ENCODE measurements around the gene LAMA3. TPM values are rescaled to one million over a fixed set of nuclear protein-coding genes. Genes with fewer than 3 reads are reported as not detected.

Gene LAMA3
- total and polyA plus RNA-seq, 2 donors (not counting 1 experiment from before 2014, with no cell fraction given), result 0.75 to 13.2 TPM

DNA sequence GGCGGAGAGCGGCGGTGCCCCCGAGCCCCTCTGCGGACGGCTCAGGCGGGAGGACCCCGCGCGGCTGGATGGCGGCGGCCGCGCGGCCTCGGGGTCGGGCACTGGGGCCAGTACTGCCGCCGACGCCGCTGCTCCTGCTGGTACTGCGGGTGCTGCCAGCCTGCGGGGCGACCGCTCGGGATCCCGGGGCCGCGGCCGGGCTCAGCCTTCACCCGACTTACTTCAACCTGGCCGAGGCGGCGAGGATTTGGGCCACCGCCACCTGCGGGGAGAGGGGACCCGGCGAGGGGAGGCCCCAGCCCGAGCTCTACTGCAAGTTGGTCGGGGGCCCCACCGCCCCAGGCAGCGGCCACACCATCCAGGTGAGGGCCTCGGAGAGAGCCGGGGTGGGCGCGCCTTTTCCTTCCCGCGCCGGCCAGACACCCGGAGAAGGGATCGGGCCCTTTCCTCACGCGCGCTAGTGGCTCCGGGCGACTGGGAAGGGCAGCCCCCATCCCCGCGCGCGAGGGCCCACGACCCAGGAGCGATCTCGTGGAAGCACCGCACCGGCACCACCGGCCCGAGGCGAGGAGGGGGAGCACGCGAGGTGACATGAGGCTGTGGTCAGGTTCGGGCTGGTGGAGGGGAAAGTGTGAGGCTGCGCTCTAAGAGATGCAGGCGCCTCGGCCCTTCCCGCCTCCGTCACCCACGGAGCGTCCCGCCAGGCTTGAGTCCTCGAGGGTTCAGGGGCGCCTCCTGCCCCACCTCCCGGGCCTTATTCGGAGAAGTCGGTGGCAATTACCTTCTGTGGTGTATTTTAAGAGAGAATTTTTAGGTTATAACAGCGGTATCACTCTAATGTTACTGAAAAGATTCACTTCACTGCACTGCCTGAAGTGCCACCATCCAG is 607 bp downstream of the LAMA3 start:
- Histone ChIP-seq H3K79me2 (ENCODE audit: control insufficient read depth, insufficient read depth, low read length) (no peaks in the 10 kb centered on the region), H4K20me1 (ENCODE audit: control insufficient read depth, extremely low read depth, insufficient read depth, low read length) (no peaks in the 10 kb centered on the region), H2AFZ (ENCODE audit: low read length) (no peak overlapping the region), H3K4me1 (ENCODE audit: control insufficient read depth, extremely low read depth, insufficient read depth, low read length) (no peaks in the 10 kb centered on the region), H3K27ac (ENCODE audit: insufficient read depth, low read length) (no peak overlapping the region), H3K27me3 (ENCODE audit: control insufficient read depth, insufficient read depth, low read length) (peaks cover 6% of the 10 kb centered on the region), H3K9me3 (ENCODE audit: control insufficient read depth, insufficient read depth, low read depth, low read length) (no peaks in the 10 kb centered on the region), H3K4me2 (ENCODE audit: extremely low read depth, insufficient read depth, low read length) (peak overlapping the region; percentile 88), H3K36me3 (ENCODE audit: control insufficient read depth, insufficient read depth, low read length) (no peaks in the 10 kb centered on the region), H3K9ac (ENCODE audit: insufficient read depth, low read length) (no peak overlapping the region), H3K4me3 (replicated peaks in 1 of 4; ENCODE audit: control extremely low read depth in 1 of 4, insufficient read depth in 1 of 4, low read depth in 3 of 4, low read length in 4 of 4) (peak overlapping the region in 3 of 4 experiments; percentile 41 to 57 (median 47))
- no peak for DNase-seq (ENCODE audit: low read depth in 2 of 2)
- peak; percentile 69 for TF ChIP-seq EZH2 (IDR thresholded peaks at IDR 0.05; ENCODE audit: low read length, missing control alignments)
- no peak for TF ChIP-seq CTCF (conservative IDR thresholded peaks at IDR 0.05 in 1 of 2, IDR thresholded peaks at IDR 0.05 in 1 of 2; ENCODE audit: low read depth in 1 of 2, low read length in 2 of 2)

DNA sequence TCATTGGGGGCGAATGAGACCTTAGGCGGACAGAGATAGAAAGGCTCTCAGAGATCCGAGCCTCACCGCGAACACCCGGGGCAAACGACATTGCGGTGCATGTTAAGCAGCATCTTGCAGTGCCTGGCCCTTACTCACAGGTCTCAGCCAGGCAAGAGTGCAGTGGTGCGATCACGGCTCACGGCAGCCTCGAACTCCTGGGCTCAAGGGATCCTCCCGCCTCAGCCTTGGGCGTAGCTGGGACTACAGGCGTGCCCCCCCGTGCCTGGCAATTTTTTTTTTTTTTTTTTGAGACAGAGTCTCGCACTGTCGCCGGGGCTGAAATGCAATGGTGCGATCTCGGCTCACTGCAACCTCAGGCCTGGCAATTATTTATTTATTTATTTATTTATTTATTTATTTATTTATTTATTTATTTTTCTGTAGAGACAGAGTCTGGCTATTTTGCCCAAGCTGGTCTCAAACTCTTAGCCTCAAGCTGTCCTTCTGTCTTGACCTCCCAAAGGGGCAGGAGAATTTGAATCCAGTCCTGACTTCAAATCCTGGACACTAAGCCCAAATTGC is 1.3 kb downstream of the LAMA3 start:
- peak overlapping the region; percentile 88 for H3K4me2 ChIP-seq (ENCODE audit: extremely low read depth, insufficient read depth, low read length)
- H3K27ac ChIP-seq (ENCODE audit: insufficient read depth, low read length), result no peak overlapping the region
- H3K4me3 ChIP-seq (replicated peaks in 1 of 4; ENCODE audit: control extremely low read depth in 1 of 4, insufficient read depth in 1 of 4, low read depth in 3 of 4, low read length in 4 of 4), result peak overlapping the region in 1 of 4 experiments; percentile 57
- no peak for DNase-seq (ENCODE audit: low read depth in 2 of 2)
- peaks cover 3% of the 10 kb centered on the region for H3K4me1 ChIP-seq (ENCODE audit: control insufficient read depth, extremely low read depth, insufficient read depth, low read length)
- H3K79me2 ChIP-seq (ENCODE audit: control insufficient read depth, insufficient read depth, low read length), result no peaks in the 10 kb centered on the region
- H3K9ac ChIP-seq (ENCODE audit: insufficient read depth, low read length), result no peak overlapping the region
- H2AFZ ChIP-seq (ENCODE audit: low read length), result no peak overlapping the region
- peaks cover 6% of the 10 kb centered on the region for H3K27me3 ChIP-seq (ENCODE audit: control insufficient read depth, insufficient read depth, low read length)
- no peaks in the 10 kb centered on the region for H4K20me1 ChIP-seq (ENCODE audit: control insufficient read depth, extremely low read depth, insufficient read depth, low read length)
- no peaks in the 10 kb centered on the region for H3K9me3 ChIP-seq (ENCODE audit: control insufficient read depth, insufficient read depth, low read depth, low read length)
- no peak for TF ChIP-seq CTCF (conservative IDR thresholded peaks at IDR 0.05 in 1 of 2, IDR thresholded peaks at IDR 0.05 in 1 of 2; ENCODE audit: low read depth in 1 of 2, low read length in 2 of 2)
- peak; percentile 17 for TF ChIP-seq EZH2 (IDR thresholded peaks at IDR 0.05; ENCODE audit: low read length, missing control alignments)
- H3K36me3 ChIP-seq (ENCODE audit: control insufficient read depth, insufficient read depth, low read length), result no peaks in the 10 kb centered on the region

DNA sequence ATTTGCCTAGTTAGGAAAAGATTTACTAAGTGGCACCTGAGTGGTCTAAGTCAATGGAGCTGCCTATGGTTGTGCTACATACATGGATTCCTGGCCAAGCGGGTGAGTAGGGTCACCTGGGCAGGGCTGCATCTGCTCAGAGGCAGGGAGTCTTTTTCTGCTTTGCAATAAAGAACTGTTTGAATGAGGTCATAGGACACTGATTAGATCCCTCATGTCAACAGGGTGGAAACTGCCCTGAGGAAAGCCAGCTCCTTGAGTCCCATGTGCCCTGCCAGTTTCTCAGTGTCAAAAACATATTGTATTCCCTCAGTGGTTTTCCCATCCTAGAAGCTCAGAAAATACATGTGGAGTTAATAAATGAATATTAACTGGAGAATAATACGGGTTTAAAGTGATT is 4.6 kb downstream of the LAMA3 start:
- Histone ChIP-seq H3K36me3 (ENCODE audit: control insufficient read depth, insufficient read depth, low read length) (no peaks in the 10 kb centered on the region), H4K20me1 (ENCODE audit: control insufficient read depth, extremely low read depth, insufficient read depth, low read length) (no peaks in the 10 kb centered on the region), H3K4me2 (ENCODE audit: extremely low read depth, insufficient read depth, low read length) (no peak overlapping the region), H3K9ac (ENCODE audit: insufficient read depth, low read length) (no peak overlapping the region), H2AFZ (ENCODE audit: low read length) (no peak overlapping the region), H3K27me3 (ENCODE audit: control insufficient read depth, insufficient read depth, low read length) (peaks cover 2% of the 10 kb centered on the region), H3K27ac (ENCODE audit: insufficient read depth, low read length) (no peak overlapping the region), H3K4me1 (ENCODE audit: control insufficient read depth, extremely low read depth, insufficient read depth, low read length) (peaks cover 3% of the 10 kb centered on the region), H3K4me3 (replicated peaks in 1 of 4; ENCODE audit: control extremely low read depth in 1 of 4, insufficient read depth in 1 of 4, low read depth in 3 of 4, low read length in 4 of 4) (no peak overlapping the region), H3K79me2 (ENCODE audit: control insufficient read depth, insufficient read depth, low read length) (no peaks in the 10 kb centered on the region), H3K9me3 (ENCODE audit: control insufficient read depth, insufficient read depth, low read depth, low read length) (no peaks in the 10 kb centered on the region)
- no peak for DNase-seq (ENCODE audit: low read depth in 2 of 2)
- TF ChIP-seq CTCF (conservative IDR thresholded peaks at IDR 0.05 in 1 of 2, IDR thresholded peaks at IDR 0.05 in 1 of 2; ENCODE audit: low read depth in 1 of 2, low read length in 2 of 2), result no peak
- no peak for TF ChIP-seq EZH2 (IDR thresholded peaks at IDR 0.05; ENCODE audit: low read length, missing control alignments)
